Pancreas (tissue), 10 donors: ENCODE data around the gene PARPBP. TPM values are rescaled to one million over a fixed set of nuclear protein-coding genes. Genes with fewer than 3 reads are reported as not detected.

Experiments used
- ATAC-seq, 4 donors: fragments of 200-7000 bp; cut with Tn5 transposase; one replicate each; pipeline versions ENCODE4 v1.8.0 to v1.9.1; 2020; ENCODE audit warnings: mild to moderate bottlenecking in 4 of 4, moderate library complexity in 4 of 4
- DNase-seq, 6 donors: peaks; one replicate each; pipeline ENCODE4 v3.0.0-alpha.2; 2020
- FAIRE-seq: peaks from 2 replicates; lab custom pipeline; 2012; peaks lifted over from hg19 to GRCh38; lab: Jason Lieb, UNC
- H3K27ac ChIP-seq, 4 donors: fragments of 200-600 bp; sonication (generic); 1 replicate in 3 of 4; 2 replicates in 1 of 4; pipeline versions ENCODE4 v1.5.0 to v1.8.0; 2020
- H3K27me3 ChIP-seq, 4 donors: fragments of 200-600 bp; one replicate each; pipeline ENCODE4 v1.8.0; 2021
- H3K36me3 ChIP-seq, 3 donors: fragments of 200-600 bp; sonication (generic) in 1 of 3; one replicate each; pipeline versions ENCODE4 v1.5.0 to v1.8.0; 2020 to 2021
- H3K4me1 ChIP-seq, 3 donors: fragments of 200-600 bp; one replicate each; pipeline ENCODE4 v1.8.0; 2021
- H3K4me3 ChIP-seq, 4 donors: fragments of 200-600 bp; sonication (generic) in 2 of 4; one replicate each; pipeline versions ENCODE4 v1.5.0 to v1.8.0; 2020 to 2021
- H3K9me3 ChIP-seq, 4 donors: fragments of 200-600 bp; one replicate each; pipeline ENCODE4 v1.8.0; 2021
- WGBS, 2 donors: extraction: QIAGEN DNeasy Blood & Tissue Kit; methylation state at CpG; one replicate each; pipeline ENCODE4 v1.1.7; 2013; 5-methylcytosine and 5-hydroxymethylcytosine counted together
- intact Hi-C, 3 donors: fragments of 100-400 bp; cut with DNase I; formaldehyde crosslinking; loops; one replicate each; pipeline versions ENCODE4 v1.11.1 to v1.14.2; 2022
- polyA plus RNA-seq, 2 donors: library from polyadenylated mRNA; stranded (reverse); fragments of 200-250 nt; gene quantifications; one replicate each; pipeline ENCODE4 v1.2.3, GENCODE V29; 2013
- total RNA-seq, 6 donors: library from RNA; stranded (reverse); fragmentation: NEBNext Ultra II Directional in 4 of 6; extraction: Animal tissue kit (Norgen Biotek cat#: 25700) in 4 of 6; gene quantifications; one replicate each; pipeline versions ENCODE4 v1.2.1 to v1.2.4, GENCODE V29; 2021 to 2023
- TF ChIP-seq, protein P1 (sequence below), 4 donors: fragments of 200-600 bp; sonication (generic) in 3 of 4; IDR thresholded peaks; one replicate each; pipeline versions ENCODE4 v1.5.0 to v1.8.0; 2021; ENCODE audit warnings: antibody characterized with exemption in 4 of 4
- donor health status: healthy with polysubstance abuse.
- donor health status: DM: no; HTN: no; CAD: no; lungs with moderate emphysema.
- donor health status: DM: no; HTN: no; CAD: no.
- donor health status: control.
- donor health status: control.
- donor health status: Bipolar disorder and iron deficiency.
- donor health status: DM: yes; HTN: yes; CAD: no.
- donor health status: DM: no; HTN: no; CAD: no.
- donor health status: DM: no; HTN: no; CAD: no.
- donor health status: DM: yes; HTN: yes; CAD: no.

The PARPBP gene
- total and polyA plus RNA-seq, 8 donors, result 0.16 to 0.84 (median 0.52) TPM

DNA sequence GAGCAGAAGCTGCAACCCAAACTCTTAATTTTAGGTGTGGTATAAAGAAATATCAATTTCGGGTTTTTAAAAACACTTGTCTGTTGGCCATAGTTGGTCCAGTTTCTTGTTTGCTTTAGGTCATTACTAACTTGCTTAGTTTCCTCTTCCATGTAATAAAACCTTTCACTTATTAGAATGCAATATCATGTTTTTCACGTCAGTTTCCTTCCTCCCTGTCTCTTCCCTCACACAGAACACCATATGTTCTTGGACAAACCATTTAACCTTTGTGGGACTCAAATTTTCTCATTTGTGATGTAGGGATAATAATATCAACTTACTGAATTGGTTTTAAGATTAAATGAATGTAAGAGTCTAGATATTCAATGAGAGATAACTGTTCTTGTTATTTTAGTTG is 54.8 kb downstream of the PARPBP start:
- no peak for DNase-seq
- no peak for FAIRE-seq
- Histone ChIP-seq H3K36me3 (no peaks in the 10 kb centered on the region), H3K4me3 (no peak overlapping the region), H3K27me3 (no peaks in the 10 kb centered on the region), H3K27ac (no peak overlapping the region), H3K4me1 (no peaks in the 10 kb centered on the region), H3K9me3 (no peaks in the 10 kb centered on the region)
- WGBS, 2 donors, result 80 to 91% methylated on average over 2 of the region's 2 CpGs
- intact Hi-C loops, result no loop called here
- TF ChIP-seq, protein P1, sequence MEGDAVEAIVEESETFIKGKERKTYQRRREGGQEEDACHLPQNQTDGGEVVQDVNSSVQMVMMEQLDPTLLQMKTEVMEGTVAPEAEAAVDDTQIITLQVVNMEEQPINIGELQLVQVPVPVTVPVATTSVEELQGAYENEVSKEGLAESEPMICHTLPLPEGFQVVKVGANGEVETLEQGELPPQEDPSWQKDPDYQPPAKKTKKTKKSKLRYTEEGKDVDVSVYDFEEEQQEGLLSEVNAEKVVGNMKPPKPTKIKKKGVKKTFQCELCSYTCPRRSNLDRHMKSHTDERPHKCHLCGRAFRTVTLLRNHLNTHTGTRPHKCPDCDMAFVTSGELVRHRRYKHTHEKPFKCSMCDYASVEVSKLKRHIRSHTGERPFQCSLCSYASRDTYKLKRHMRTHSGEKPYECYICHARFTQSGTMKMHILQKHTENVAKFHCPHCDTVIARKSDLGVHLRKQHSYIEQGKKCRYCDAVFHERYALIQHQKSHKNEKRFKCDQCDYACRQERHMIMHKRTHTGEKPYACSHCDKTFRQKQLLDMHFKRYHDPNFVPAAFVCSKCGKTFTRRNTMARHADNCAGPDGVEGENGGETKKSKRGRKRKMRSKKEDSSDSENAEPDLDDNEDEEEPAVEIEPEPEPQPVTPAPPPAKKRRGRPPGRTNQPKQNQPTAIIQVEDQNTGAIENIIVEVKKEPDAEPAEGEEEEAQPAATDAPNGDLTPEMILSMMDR (IDR thresholded peaks at IDR 0.05), result no peak
- no peak for ATAC-seq

DNA sequence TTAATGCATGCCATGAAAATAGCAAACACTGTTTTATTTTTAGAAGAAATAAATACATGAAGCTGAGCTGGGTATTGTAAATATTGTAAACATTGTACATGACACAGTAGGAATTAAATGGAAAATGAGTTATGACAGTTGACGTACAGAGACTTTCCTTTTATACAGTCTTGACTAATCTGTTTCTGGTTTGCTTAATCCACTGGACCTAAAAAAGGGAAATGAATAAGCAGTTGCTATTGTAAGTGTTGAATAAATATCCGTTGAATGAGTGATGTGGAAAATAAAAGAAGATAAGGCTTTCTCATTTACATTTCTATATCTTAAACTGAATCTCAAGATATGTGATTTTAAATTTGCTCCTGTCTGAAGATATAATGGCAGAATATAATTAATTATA is 62.7 kb downstream of the PARPBP start:
- WGBS, 2 donors, result 77 to 78% methylated on average over 2 of the region's 2 CpGs
- intact Hi-C loops, result no loop called here
- no peaks in the 10 kb centered on the region for H3K27me3 ChIP-seq
- H3K4me1 ChIP-seq, result no peaks in the 10 kb centered on the region
- no peaks in the 10 kb centered on the region for H3K9me3 ChIP-seq
- TF ChIP-seq, protein P1 (IDR thresholded peaks at IDR 0.05), result no peak
- H3K36me3 ChIP-seq, result no peaks in the 10 kb centered on the region
- ATAC-seq (no peak), DNase-seq (no peak), FAIRE-seq (no peak)
- no peak overlapping the region for H3K27ac ChIP-seq
- no peak overlapping the region for H3K4me3 ChIP-seq

DNA sequence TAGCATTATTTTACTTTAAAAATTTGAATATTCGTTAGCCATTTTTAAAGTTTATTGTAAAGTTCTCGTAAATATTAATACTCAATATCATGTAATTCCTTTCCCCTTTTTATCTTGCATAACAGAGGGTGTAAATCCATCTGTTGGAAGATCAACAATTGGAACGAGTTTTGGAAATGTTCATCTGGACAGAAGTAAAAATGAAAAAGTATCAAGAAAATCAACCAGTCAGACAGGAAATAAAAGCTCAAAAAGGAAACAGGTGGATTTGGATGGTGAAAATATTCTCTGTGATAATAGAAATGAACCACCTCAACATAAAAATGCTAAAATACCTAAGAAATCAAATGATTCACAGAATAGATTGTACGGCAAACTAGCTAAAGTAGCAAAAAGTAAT is 75.8 kb downstream of the PARPBP start:
- Histone ChIP-seq H3K4me3 (no peak overlapping the region), H3K9me3 (no peaks in the 10 kb centered on the region), H3K36me3 (no peaks in the 10 kb centered on the region), H3K4me1 (no peaks in the 10 kb centered on the region), H3K27me3 (no peaks in the 10 kb centered on the region), H3K27ac (no peak overlapping the region)
- intact Hi-C loops, result no loop called here
- FAIRE-seq, result no peak
- no peak for DNase-seq
- ATAC-seq, result no peak
- TF ChIP-seq, protein P1 (IDR thresholded peaks at IDR 0.05), result no peak
- 80 to 82% methylated on average over 4 of the region's 4 CpGs for WGBS, 2 donors

DNA sequence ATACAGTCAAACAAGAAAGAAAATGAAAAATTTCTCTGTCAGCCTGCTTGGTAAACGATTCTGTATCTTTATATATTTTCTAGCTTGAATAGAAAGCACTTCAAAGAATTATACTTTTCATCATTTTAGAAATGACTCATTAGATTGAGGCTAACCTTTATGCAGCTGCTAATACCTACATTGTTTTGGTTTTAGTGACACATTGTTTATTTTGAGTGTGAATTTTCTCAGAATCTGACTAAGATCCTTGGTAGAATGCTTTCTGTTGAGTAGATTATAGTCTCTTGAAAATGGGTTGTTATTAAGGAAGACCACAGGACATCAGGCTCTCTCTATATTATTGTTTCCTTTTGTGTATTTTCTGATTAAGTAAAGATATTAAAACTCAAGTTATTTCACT is 77.8 kb downstream of the PARPBP start, which contains the start of gene PMCH:
Gene PMCH (minus strand): TSS at position 45 of the 400 bp plus-strand sequence. CDS start 63 bp downstream, outside the sequence.
- H3K4me1 ChIP-seq, result no peaks in the 10 kb centered on the region
- H3K4me3 ChIP-seq, result no peak within 1 kb of the TSS
- ATAC-seq, result no peak
- H3K27me3 ChIP-seq, result no peaks in the 10 kb centered on the region
- no peak for FAIRE-seq
- DNase-seq, result no peak
- TF ChIP-seq, protein P1 (IDR thresholded peaks at IDR 0.05), result no peak
- H3K27ac ChIP-seq, result no peak within 1 kb of the TSS
- no peaks in the 10 kb centered on the region for H3K9me3 ChIP-seq
- intact Hi-C loops, result no loop called here
- no peaks in the 10 kb centered on the region for H3K36me3 ChIP-seq
- WGBS, 2 donors, result 49 to 53% methylated on average over 1 of the region's 1 CpG

DNA sequence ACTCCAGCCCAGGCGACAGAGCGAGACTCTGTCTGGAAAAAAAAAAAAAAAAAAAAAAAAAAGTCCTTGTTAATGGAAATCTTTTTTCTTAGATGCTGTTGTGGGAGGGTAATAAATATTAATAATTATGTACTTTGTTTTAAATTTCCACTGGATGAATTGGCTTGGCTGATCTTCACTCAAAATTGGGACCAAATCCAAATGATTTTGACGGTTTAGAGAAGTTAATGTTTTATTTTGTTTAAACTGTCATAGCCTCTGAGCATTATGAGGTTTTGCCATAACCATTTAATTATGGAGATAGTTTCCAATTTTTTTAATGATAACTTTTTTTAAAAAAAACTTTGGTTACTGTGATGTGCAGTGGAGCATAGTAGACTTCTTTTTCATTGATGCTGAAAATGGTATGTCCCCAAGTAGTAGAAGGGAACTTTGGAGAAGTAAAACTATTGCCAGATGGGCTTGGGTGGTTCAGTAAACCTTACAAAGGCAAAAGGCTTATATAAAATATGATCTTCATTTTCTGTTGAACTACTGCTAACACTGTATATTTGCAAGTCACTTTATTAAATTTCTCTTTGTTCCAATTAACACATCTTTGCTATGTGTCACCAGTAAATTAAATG is 81.6 kb downstream of the PARPBP start:
- H3K27me3 ChIP-seq, result no peaks in the 10 kb centered on the region
- no peak overlapping the region for H3K27ac ChIP-seq
- no peaks in the 10 kb centered on the region for H3K9me3 ChIP-seq
- FAIRE-seq (no peak), ATAC-seq (no peak), DNase-seq (no peak)
- H3K36me3 ChIP-seq, result no peaks in the 10 kb centered on the region
- WGBS, 2 donors, result 71 to 75% methylated on average over 3 of the region's 3 CpGs
- no peak overlapping the region for H3K4me3 ChIP-seq
- intact Hi-C loops, result no loop called here
- TF ChIP-seq, protein P1 (IDR thresholded peaks at IDR 0.05), result no peak
- H3K4me1 ChIP-seq, result no peaks in the 10 kb centered on the region
